22Rv1 (cell line): ENCODE data around the gene MAST1.
A peak's percentile ranks its signal among the peaks of the same experiment; 100 is the strongest.
"Not testable (repeated sequence)": the region's sequence is repeated elsewhere in the genome, so short reads cannot be mapped to it uniquely, and the experiment has no call there.

ENCODE experiments used
- H3K27ac ChIP-seq: fragments of 450-650 bp; 2 replicates; pipeline ENCODE4 v1.5.1; 2017
- ZFX ChIP-seq: fragments of 450-650 bp; IDR thresholded peaks from 2 replicates; pipeline ENCODE4 v1.6.1; 2017; ENCODE audit warnings: antibody characterized with exemption, borderline replicate concordance
- TF ChIP-seq, protein P1 (sequence below): fragments of 450-650 bp; IDR thresholded peaks from 2 replicates; pipeline ENCODE4 v1.5.1; 2017; ENCODE audit warnings: mild to moderate bottlenecking

MAST1 gene

DNA sequence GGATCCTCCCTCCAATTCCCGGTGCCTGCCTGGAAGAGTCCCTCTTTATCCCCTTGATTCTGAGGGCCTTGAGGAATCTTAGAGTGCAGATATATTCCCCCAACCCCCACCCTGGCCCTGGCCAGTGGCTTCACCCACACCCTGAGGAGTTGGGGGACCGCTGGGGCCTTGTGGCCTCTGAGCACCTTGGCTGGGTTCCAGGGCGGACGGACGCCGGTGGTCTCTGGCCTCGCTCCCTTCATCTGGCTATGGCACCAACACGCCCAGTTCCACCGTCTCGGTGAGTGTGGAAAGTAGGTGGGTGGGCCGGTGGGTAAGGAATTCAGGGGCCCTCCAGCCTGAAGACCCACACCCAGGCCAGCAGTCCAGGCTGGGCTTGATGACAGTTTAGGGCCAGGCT lies 5.0 kb downstream of the MAST1 start:
- no peak for TF ChIP-seq ZFX
- TF ChIP-seq, protein P1, sequence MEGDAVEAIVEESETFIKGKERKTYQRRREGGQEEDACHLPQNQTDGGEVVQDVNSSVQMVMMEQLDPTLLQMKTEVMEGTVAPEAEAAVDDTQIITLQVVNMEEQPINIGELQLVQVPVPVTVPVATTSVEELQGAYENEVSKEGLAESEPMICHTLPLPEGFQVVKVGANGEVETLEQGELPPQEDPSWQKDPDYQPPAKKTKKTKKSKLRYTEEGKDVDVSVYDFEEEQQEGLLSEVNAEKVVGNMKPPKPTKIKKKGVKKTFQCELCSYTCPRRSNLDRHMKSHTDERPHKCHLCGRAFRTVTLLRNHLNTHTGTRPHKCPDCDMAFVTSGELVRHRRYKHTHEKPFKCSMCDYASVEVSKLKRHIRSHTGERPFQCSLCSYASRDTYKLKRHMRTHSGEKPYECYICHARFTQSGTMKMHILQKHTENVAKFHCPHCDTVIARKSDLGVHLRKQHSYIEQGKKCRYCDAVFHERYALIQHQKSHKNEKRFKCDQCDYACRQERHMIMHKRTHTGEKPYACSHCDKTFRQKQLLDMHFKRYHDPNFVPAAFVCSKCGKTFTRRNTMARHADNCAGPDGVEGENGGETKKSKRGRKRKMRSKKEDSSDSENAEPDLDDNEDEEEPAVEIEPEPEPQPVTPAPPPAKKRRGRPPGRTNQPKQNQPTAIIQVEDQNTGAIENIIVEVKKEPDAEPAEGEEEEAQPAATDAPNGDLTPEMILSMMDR: no peak

GRCh38 chr19:12843999-12844732 lies 5.9 kb downstream of the MAST1 start:
- no peak for TF ChIP-seq ZFX
- TF ChIP-seq, protein P1: no peak
- H3K27ac ChIP-seq: no peak overlapping the region

More for the DNA sequence above, 5.0 kb downstream of the MAST1 start:
- H3K27ac ChIP-seq: no peak overlapping the region

GRCh38 chr19:12846613-12847012 lies 8.3 kb downstream of the MAST1 start:
- not testable (repeated sequence) for H3K27ac ChIP-seq

GRCh38 chr19:12847159-12848139 lies 9.1 kb downstream of the MAST1 start:
- no peak overlapping the region for H3K27ac ChIP-seq
- no peak for TF ChIP-seq ZFX
- TF ChIP-seq, protein P1: peak; percentile 98

DNA sequence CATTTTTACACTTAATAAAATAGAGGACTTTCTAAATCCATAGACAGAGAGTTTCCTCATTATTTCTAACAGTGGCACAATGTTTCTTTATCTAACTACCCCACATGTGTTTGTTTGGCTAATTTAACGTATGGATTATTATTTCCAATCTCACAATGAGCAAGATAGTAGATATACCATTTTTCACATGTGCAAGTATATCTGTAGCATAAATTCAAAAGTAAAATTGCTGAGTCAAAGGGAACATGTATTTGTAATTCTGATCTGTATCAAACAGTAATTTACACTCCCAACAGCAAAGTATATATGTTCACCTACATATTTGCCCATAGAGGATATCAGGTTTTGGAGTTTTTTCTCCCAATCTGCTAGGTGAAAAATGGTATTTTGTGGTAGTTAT lies 18.3 kb downstream of the MAST1 start:
- TF ChIP-seq, protein P1: no peak
- no peak for TF ChIP-seq ZFX
- H3K27ac ChIP-seq: no peak overlapping the region

DNA sequence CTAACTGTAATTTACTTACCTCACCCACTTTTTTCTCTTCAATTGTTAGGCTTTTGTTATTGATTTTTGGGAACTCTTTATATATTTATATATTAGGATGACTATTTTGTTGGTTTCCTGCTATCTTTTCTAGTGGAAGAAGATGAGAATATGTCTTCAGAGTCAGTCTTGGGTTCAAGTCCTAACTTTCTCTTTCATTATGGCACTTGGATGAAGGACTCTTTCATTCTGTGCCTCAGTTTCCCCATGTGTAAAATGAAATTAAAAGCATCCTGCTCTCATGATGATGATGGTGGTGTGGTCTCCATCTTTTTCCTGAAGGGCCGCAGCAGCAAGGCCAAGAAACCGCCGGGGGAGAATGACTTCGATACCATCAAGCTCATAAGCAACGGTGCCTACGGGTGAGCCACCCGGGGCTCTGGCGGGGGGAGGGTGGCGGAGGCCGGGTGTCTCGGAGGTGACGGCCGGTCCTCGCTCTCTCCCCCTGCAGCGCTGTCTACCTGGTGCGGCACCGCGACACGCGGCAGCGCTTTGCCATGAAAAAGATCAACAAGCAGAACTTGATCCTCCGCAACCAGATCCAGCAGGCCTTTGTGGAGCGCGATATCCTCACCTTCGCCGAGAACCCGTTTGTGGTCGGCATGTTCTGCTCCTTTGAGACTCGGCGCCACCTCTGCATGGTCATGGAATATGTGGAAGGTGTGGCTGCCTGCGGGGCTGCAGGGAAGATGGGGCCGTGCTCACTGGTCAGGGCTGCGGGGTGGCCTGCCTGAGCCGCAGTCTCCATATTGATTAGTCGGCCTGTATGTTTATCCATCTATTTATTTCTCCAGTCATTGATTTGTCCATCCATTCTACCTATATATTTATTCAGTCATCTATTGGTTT lies 20.0 kb downstream of the MAST1 start:
- TF ChIP-seq, protein P1: no peak
- no peak for TF ChIP-seq ZFX
- H3K27ac ChIP-seq: no peak overlapping the region

GRCh38 chr19:12859546-12859945 lies 21.2 kb downstream of the MAST1 start:
- TF ChIP-seq, protein P1: no peak
- no peak for TF ChIP-seq ZFX
- no peak overlapping the region for H3K27ac ChIP-seq
